ENCODE results near the gene APOBEC4.

Gene APOBEC4

DNA sequence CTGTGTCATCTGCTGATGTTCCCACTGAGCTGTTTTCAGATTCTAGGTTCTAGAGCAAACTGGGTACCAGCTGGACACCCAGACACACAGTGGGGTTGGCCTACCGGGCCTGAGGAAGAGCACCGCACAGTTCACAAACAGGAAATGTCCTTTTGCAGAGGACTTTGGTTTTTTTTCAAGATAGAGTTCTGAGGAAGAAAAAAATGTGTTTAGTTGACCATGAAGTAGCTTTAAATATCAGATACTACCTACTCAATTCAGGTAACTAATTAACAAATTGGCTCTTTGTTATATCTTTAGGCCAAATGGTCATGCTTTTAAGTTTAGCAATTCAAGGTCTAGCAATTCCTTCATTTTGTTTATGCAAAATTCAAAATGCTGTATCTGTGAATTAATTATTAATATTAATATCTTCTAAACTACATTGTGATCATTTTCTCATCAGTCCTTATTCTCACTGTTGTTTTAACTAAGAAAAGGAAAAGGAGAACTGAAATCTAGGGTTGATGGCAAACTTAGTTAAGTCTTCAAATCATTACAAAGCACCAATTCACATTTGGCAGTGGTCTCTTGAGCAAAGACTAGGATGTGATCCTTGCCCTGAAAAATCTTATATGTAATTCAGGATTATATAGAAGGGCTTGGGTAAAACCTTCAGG, 45.7 kb downstream of the APOBEC4 start:
- TF ChIP-seq CTCF (IDR thresholded peaks at IDR 0.05; ENCODE audit: unreplicated experiment in 3 of 3) = no peak
- Mint-ChIP-seq H3K27me3 (ENCODE audit: low read depth) (peaks cover 6% of the 10 kb centered on the region), H3K4me3 (no peak overlapping the region), H3K27ac (peak overlapping the region; percentile 57 to 95 (median 85)), H3K36me3 (ENCODE audit: low read depth) (no peaks in the 10 kb centered on the region), H3K4me1 (peaks cover 46% of the 10 kb centered on the region), H3K9me3 (no peaks in the 10 kb centered on the region)

- H3K4me1 Mint-ChIP-seq = peaks cover 46% of the 10 kb centered on the region
- H3K36me3 Mint-ChIP-seq (ENCODE audit: low read depth) = no peaks in the 10 kb centered on the region
- peaks cover 9% of the 10 kb centered on the region for H3K27me3 Mint-ChIP-seq (ENCODE audit: low read depth)
- H3K27ac Mint-ChIP-seq = peak overlapping the region in 2 of 3 experiments; percentile 72 to 82
- no peak for TF ChIP-seq CTCF (IDR thresholded peaks at IDR 0.05; ENCODE audit: unreplicated experiment in 3 of 3)
- no peaks in the 10 kb centered on the region for H3K9me3 Mint-ChIP-seq
- H3K4me3 Mint-ChIP-seq = no peak overlapping the region
Observed at GRCh38 chr1:183605904-183606303, 47.2 kb downstream of the APOBEC4 start.

GRCh38 chr1:183604815-183605214, 48.3 kb downstream of the APOBEC4 start:
- H3K27ac Mint-ChIP-seq = peak overlapping the region; percentile 64 to 82 (median 72)
- H3K27me3 Mint-ChIP-seq (ENCODE audit: low read depth) = peaks cover 9% of the 10 kb centered on the region
- no peaks in the 10 kb centered on the region for H3K9me3 Mint-ChIP-seq
- TF ChIP-seq CTCF (IDR thresholded peaks at IDR 0.05; ENCODE audit: unreplicated experiment in 3 of 3) = no peak
- H3K36me3 Mint-ChIP-seq (ENCODE audit: low read depth) = no peaks in the 10 kb centered on the region
- H3K4me1 Mint-ChIP-seq = peaks cover 35% of the 10 kb centered on the region
- H3K4me3 Mint-ChIP-seq = no peak overlapping the region

DNA sequence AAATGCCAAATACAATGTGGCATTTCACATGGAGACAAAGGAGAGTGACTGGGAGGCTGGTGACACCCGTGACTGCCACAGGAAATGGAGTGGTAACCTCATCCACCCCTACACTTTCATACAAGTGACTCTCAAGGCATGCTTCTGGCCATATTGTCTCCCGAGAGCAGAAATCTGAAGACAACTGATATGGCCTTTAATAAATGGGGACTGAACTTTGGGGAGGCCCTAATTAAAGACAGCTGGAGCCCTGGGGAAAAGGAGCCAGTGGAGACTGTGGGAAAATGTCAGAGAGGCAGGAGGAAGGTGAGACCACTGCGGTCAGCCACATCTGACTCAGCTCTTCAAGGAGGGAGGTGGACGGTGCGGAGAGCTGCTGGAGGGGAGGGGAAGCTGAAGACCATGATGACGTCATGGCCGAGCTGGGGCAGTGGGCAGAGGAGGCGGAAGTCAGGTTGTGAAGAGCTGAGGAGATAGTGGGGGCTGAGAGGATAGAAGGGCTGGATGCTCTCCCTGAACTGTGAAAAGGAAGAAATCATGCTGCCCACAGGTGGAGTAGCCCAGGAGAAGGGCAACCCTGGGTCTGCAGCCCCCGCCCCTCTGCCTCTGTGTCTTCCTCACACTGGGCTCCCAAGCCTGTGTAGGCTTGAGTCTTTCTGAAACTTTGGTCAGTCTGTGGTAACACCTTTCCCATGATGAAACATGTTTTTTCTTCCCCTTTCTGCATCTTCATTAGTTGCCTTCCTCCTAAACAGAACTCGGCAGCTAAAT, 48.9 kb downstream of the APOBEC4 start:
- Mint-ChIP-seq H3K36me3 (ENCODE audit: low read depth) (no peaks in the 10 kb centered on the region), H3K4me3 (no peak overlapping the region), H3K27ac (peak overlapping the region; percentile 58 to 72 (median 64)), H3K4me1 (peaks cover 29% of the 10 kb centered on the region), H3K9me3 (no peaks in the 10 kb centered on the region), H3K27me3 (ENCODE audit: low read depth) (peaks cover 7% of the 10 kb centered on the region)
- no peak for TF ChIP-seq CTCF (IDR thresholded peaks at IDR 0.05; ENCODE audit: unreplicated experiment in 3 of 3)

- no peaks in the 10 kb centered on the region for H3K36me3 Mint-ChIP-seq (ENCODE audit: low read depth)
- peaks cover 37% of the 10 kb centered on the region for H3K4me1 Mint-ChIP-seq
- no peaks in the 10 kb centered on the region for H3K9me3 Mint-ChIP-seq
- no peak overlapping the region for H3K4me3 Mint-ChIP-seq
- TF ChIP-seq CTCF (IDR thresholded peaks at IDR 0.05; ENCODE audit: unreplicated experiment in 3 of 3) = no peak
- no peak overlapping the region for H3K27ac Mint-ChIP-seq
- H3K27me3 Mint-ChIP-seq (ENCODE audit: low read depth) = peaks cover 6% of the 10 kb centered on the region
Observed at GRCh38 chr1:183602510-183602909, 50.6 kb downstream of the APOBEC4 start.
